Measurements from ENCODE around the gene BLVRA. TPM values are rescaled to one million over a fixed set of nuclear protein-coding genes. Genes with fewer than 3 reads are reported as not detected.

BLVRA gene
- total RNA-seq, 1 experiment from 2014 or later: 36.4 TPM

DNA sequence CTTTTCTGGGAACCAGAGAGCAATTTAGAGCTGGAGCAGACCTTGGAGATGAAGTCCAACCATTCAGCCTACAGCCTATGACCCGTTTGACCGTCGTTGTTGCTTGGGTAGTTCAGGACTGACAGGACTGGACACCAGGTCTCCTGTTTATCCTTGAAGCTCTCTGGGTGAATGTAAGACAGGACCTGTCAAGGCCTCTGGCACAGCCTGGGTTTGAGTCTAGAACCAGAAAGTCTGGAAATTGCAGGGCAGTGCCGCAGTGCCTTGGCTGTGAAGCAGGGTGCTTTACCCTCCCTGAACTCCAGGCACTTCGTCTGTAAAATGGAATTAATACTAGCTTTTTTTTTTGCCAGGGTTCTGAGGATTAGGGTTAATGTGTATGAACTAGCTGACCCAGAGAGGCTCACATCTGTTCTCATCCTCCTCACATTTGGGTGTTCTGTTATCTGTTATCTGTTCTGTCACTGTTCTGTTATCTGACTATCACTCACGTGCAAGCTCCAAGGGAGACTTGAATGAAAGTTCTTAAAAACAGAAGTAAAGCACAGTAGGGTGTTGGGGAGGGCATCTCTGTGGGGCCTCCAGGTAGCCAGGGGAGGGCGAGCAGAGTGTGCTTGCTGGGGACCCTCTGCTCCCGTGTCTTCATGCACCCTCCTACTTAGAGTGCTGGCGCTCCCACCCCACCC, 9.9 kb downstream of the BLVRA start:
- ChIA-PET CTCF (interaction anchor here (0.5 kb wide), 1 partner anchor 17 kb away, joined by 3 read pairs; no protein-coding TSS in a partner anchor), POLR2A (ENCODE audit: unreplicated experiment) (no interaction called here)
- H3K4me1 ChIP-seq (replicated peaks; ENCODE audit: insufficient read depth): peaks cover 31% of the 10 kb centered on the region
- H3K27me3 ChIP-seq (ENCODE audit: insufficient read depth, low read depth): no peaks in the 10 kb centered on the region
- no peak overlapping the region for H3K4me2 ChIP-seq
- intact Hi-C loops (cut with micrococcal nuclease; ENCODE audit: unreplicated experiment): no loop called here
- BruUV-seq (replicated peaks): no TSS peak
- no peak overlapping the region for H3K4me3 ChIP-seq
- no peak overlapping the region for H2AFZ ChIP-seq
- peaks cover 18% of the 10 kb centered on the region for H3K79me2 ChIP-seq (ENCODE audit: low read depth)
- no peaks in the 10 kb centered on the region for H3K9me3 ChIP-seq (ENCODE audit: insufficient read depth, low read depth)
- H3K9me2 ChIP-seq (ENCODE audit: insufficient read depth): no peaks in the 10 kb centered on the region
- H3K27ac ChIP-seq: no peak overlapping the region
- H3F3A ChIP-seq (ENCODE audit: insufficient read depth, low read depth): peaks cover 22% of the 10 kb centered on the region; the same call in 1 of the 2 replicates
- H4K20me1 ChIP-seq (ENCODE audit: insufficient read depth): no peaks in the 10 kb centered on the region
- DNase-seq: no peak
- H3K36me3 ChIP-seq (ENCODE audit: low read depth): peaks cover 4% of the 10 kb centered on the region; the same call in 1 of the 2 replicates
- TF ChIP-seq, protein P1, sequence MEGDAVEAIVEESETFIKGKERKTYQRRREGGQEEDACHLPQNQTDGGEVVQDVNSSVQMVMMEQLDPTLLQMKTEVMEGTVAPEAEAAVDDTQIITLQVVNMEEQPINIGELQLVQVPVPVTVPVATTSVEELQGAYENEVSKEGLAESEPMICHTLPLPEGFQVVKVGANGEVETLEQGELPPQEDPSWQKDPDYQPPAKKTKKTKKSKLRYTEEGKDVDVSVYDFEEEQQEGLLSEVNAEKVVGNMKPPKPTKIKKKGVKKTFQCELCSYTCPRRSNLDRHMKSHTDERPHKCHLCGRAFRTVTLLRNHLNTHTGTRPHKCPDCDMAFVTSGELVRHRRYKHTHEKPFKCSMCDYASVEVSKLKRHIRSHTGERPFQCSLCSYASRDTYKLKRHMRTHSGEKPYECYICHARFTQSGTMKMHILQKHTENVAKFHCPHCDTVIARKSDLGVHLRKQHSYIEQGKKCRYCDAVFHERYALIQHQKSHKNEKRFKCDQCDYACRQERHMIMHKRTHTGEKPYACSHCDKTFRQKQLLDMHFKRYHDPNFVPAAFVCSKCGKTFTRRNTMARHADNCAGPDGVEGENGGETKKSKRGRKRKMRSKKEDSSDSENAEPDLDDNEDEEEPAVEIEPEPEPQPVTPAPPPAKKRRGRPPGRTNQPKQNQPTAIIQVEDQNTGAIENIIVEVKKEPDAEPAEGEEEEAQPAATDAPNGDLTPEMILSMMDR (conservative IDR thresholded peaks at IDR 0.05): no peak
- TF ChIP-seq EZH2 (IDR thresholded peaks at IDR 0.05; ENCODE audit: low read depth): no peak

DNA sequence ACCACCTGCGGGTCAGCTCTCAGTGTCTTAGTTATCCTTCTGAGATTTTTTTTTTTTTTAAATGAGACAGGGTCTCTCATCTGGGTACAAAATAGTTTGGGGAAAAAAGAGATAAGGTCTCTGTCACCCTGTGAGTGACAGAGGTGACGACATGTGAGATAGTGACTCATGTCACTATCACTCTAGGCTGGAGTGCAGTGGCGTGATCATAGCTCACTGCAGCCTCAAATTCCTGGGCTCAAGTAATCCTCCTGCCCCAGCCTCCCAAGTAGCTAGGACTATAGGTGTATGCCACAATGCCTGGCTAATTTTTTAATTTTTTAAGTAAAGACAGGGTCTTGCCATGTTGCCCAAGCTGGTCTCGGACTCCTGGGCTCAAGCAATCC, 10.4 kb downstream of the BLVRA start:
- TF ChIP-seq, protein P1 (conservative IDR thresholded peaks at IDR 0.05): no peak
- no peak for TF ChIP-seq EZH2 (IDR thresholded peaks at IDR 0.05; ENCODE audit: low read depth)
- H3K4me2 ChIP-seq: no peak overlapping the region
- no peaks in the 10 kb centered on the region for H3K9me2 ChIP-seq (ENCODE audit: insufficient read depth)
- H3K27me3 ChIP-seq (ENCODE audit: insufficient read depth, low read depth): no peaks in the 10 kb centered on the region
- ChIA-PET POLR2A (ENCODE audit: unreplicated experiment) (no interaction called here), CTCF (no interaction called here)
- H3K36me3 ChIP-seq (ENCODE audit: low read depth): peaks cover 4% of the 10 kb centered on the region; the same call in 1 of the 2 replicates
- peaks cover 17% of the 10 kb centered on the region; the same call in 1 of the 2 replicates for H3F3A ChIP-seq (ENCODE audit: insufficient read depth, low read depth)
- no peak for DNase-seq
- peaks cover 26% of the 10 kb centered on the region for H3K4me1 ChIP-seq (replicated peaks; ENCODE audit: insufficient read depth)
- H3K4me3 ChIP-seq: no peak overlapping the region
- no peaks in the 10 kb centered on the region for H3K9me3 ChIP-seq (ENCODE audit: insufficient read depth, low read depth)
- peaks cover 13% of the 10 kb centered on the region; the same call in 1 of the 2 replicates for H3K79me2 ChIP-seq (ENCODE audit: low read depth)
- intact Hi-C loops (cut with micrococcal nuclease; ENCODE audit: unreplicated experiment): no loop called here
- BruUV-seq (replicated peaks): no TSS peak
- H4K20me1 ChIP-seq (ENCODE audit: insufficient read depth): no peaks in the 10 kb centered on the region
- no peak overlapping the region for H3K27ac ChIP-seq
- H2AFZ ChIP-seq: no peak overlapping the region

DNA sequence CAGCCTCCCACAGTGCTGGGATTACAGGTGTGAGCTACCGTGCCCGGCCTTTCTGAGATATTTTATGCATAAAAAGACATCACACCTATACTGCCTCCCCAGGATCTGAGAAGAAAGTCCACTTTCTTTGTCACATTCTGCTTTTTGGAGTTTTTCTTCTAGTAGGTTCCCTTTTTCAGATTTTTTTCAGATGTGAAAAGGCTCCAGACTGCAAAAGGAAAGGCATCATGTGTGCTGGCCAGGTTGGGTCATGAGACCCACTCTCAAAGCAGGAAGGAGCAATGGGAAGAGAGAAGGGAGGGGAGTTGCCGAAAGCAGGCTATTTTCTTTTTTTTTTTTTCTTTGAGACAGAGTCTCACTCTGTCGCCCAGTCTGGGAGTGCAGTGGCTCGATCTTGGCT, 10.8 kb downstream of the BLVRA start:
- Histone ChIP-seq H3K4me1 (replicated peaks; ENCODE audit: insufficient read depth) (peaks cover 22% of the 10 kb centered on the region), H2AFZ (no peak overlapping the region), H4K20me1 (ENCODE audit: insufficient read depth) (no peaks in the 10 kb centered on the region), H3K27me3 (ENCODE audit: insufficient read depth, low read depth) (no peaks in the 10 kb centered on the region), H3F3A (ENCODE audit: insufficient read depth, low read depth) (peaks cover 13% of the 10 kb centered on the region; the same call in 1 of the 2 replicates), H3K9me2 (ENCODE audit: insufficient read depth) (no peaks in the 10 kb centered on the region), H3K4me3 (no peak overlapping the region), H3K79me2 (ENCODE audit: low read depth) (peaks cover 9% of the 10 kb centered on the region; the same call in 1 of the 2 replicates), H3K9me3 (ENCODE audit: insufficient read depth, low read depth) (no peaks in the 10 kb centered on the region), H3K4me2 (no peak overlapping the region), H3K27ac (no peak overlapping the region), H3K36me3 (ENCODE audit: low read depth) (peaks cover 4% of the 10 kb centered on the region; the same call in 1 of the 2 replicates)
- intact Hi-C loops (cut with micrococcal nuclease; ENCODE audit: unreplicated experiment): no loop called here
- ChIA-PET POLR2A (ENCODE audit: unreplicated experiment) (no interaction called here), CTCF (no interaction called here)
- no peak for TF ChIP-seq EZH2 (IDR thresholded peaks at IDR 0.05; ENCODE audit: low read depth)
- TF ChIP-seq, protein P1 (conservative IDR thresholded peaks at IDR 0.05): no peak
- no TSS peak for BruUV-seq (replicated peaks)
- no peak for DNase-seq
